Measurements from ENCODE around the gene ARIH1.
"Not testable (repeated sequence)": the region's sequence is repeated elsewhere in the genome, so short reads cannot be mapped to it uniquely, and the experiment has no call there.

Gene ARIH1

GRCh38 chr15:72473614-72474465 lies at the start of gene ARIH1:
Gene ARIH1, plus strand, starts transcription at chr15:72474330. Its CDS starts 310 bp downstream, at chr15:72474640.
- DNase-seq: peak; percentile 95

- no peak for DNase-seq
Measured at GRCh38 chr15:72426753-72427152, 47.4 kb upstream of the ARIH1 start.

GRCh38 chr15:72437650-72438316 lies 36.3 kb upstream of the ARIH1 start:
- no peak for DNase-seq

- not testable (repeated sequence) for DNase-seq
Measured at GRCh38 chr15:72442848-72443247, 31.3 kb upstream of the ARIH1 start.

- DNase-seq: no peak
Measured at GRCh38 chr15:72445426-72445825, 28.7 kb upstream of the ARIH1 start.

GRCh38 chr15:72450805-72451204 lies 23.3 kb upstream of the ARIH1 start:
- no peak for DNase-seq

GRCh38 chr15:72451224-72451623 lies 22.9 kb upstream of the ARIH1 start:
- no peak for DNase-seq

GRCh38 chr15:72456684-72457083 lies 17.4 kb upstream of the ARIH1 start:
- DNase-seq: no peak

GRCh38 chr15:72460402-72460801 lies 13.7 kb upstream of the ARIH1 start:
- no peak for DNase-seq

GRCh38 chr15:72463702-72464101 lies 10.4 kb upstream of the ARIH1 start:
- DNase-seq: no peak

- DNase-seq: no peak
Measured at GRCh38 chr15:72464251-72464650, 9.9 kb upstream of the ARIH1 start.

GRCh38 chr15:72468103-72468502 lies 6.0 kb upstream of the ARIH1 start:
- DNase-seq: no peak

GRCh38 chr15:72472992-72473610 lies 1.0 kb upstream of the ARIH1 start:
- no peak for DNase-seq

GRCh38 chr15:72474466-72474911 lies 359 bp downstream of the ARIH1 start:
- no peak for DNase-seq

- peak; percentile 84 for DNase-seq
Measured at GRCh38 chr15:72474912-72475628, 940 bp downstream of the ARIH1 start.

GRCh38 chr15:72475674-72476073 lies 1.5 kb downstream of the ARIH1 start:
- DNase-seq: no peak

- DNase-seq: not testable (repeated sequence)
Measured at GRCh38 chr15:72476330-72476729, 2.2 kb downstream of the ARIH1 start.

- no peak for DNase-seq
Measured at GRCh38 chr15:72481015-72481659, 7.0 kb downstream of the ARIH1 start.

- DNase-seq: no peak
Measured at GRCh38 chr15:72482275-72482674, 8.1 kb downstream of the ARIH1 start.

GRCh38 chr15:72483279-72483678 lies 9.1 kb downstream of the ARIH1 start:
- DNase-seq: no peak

- DNase-seq: no peak
Measured at GRCh38 chr15:72486144-72486543, 12.0 kb downstream of the ARIH1 start.

- DNase-seq: no peak
Measured at GRCh38 chr15:72487070-72487797, 13.1 kb downstream of the ARIH1 start.

Data from activated CD4-positive, alpha-beta T cell treated with anti-CD3 and anti-CD28 coated beads, Interleukin-2, amount 50 U/mL, for 16 hours (primary cell).